ENCODE measurements around the gene STARD4.
A peak's percentile ranks its signal among the peaks of the same experiment; 100 is the strongest.

STARD4 gene

GRCh38 chr5:111530298-111530740, 18.0 kb upstream of the STARD4 start:
- TF ChIP-seq CTCF (IDR thresholded peaks at IDR 0.05; ENCODE audit: insufficient read depth, low read depth, low read length, missing control alignments), result no peak
- no peak overlapping the region for H3K4me3 ChIP-seq (ENCODE audit: low read length)
- DNase-seq (ENCODE audit: low read depth), result peak; percentile 46

- no peak overlapping the region for H3K4me3 ChIP-seq (ENCODE audit: low read length)
- TF ChIP-seq CTCF (IDR thresholded peaks at IDR 0.05; ENCODE audit: insufficient read depth, low read depth, low read length, missing control alignments), result no peak
- no peak for DNase-seq (ENCODE audit: low read depth)
These were observed 15.7 kb upstream of the STARD4 start for GRCh38 chr5:111528056-111528455.

- no peak overlapping the region for H3K4me3 ChIP-seq (ENCODE audit: low read length)
- DNase-seq (ENCODE audit: low read depth), result no peak
- TF ChIP-seq CTCF (IDR thresholded peaks at IDR 0.05; ENCODE audit: insufficient read depth, low read depth, low read length, missing control alignments), result no peak
These were observed 8.6 kb upstream of the STARD4 start for GRCh38 chr5:111520908-111521307.

- H3K4me3 ChIP-seq (ENCODE audit: low read length), result no peak overlapping the region
- no peak for TF ChIP-seq CTCF (IDR thresholded peaks at IDR 0.05; ENCODE audit: insufficient read depth, low read depth, low read length, missing control alignments)
- DNase-seq (ENCODE audit: low read depth), result no peak
These were observed 6.4 kb upstream of the STARD4 start for GRCh38 chr5:111518777-111519176.

- TF ChIP-seq CTCF (IDR thresholded peaks at IDR 0.05; ENCODE audit: insufficient read depth, low read depth, low read length, missing control alignments), result no peak
- no peak overlapping the region for H3K4me3 ChIP-seq (ENCODE audit: low read length)
- no peak for DNase-seq (ENCODE audit: low read depth)
These were observed 5.6 kb upstream of the STARD4 start for GRCh38 chr5:111517853-111518501.

GRCh38 chr5:111514087-111514486, 1.8 kb upstream of the STARD4 start:
- no peak overlapping the region for H3K4me3 ChIP-seq (ENCODE audit: low read length)
- DNase-seq (ENCODE audit: low read depth), result no peak
- no peak for TF ChIP-seq CTCF (IDR thresholded peaks at IDR 0.05; ENCODE audit: insufficient read depth, low read depth, low read length, missing control alignments)

- peak overlapping the region; percentile 77 for H3K4me3 ChIP-seq (ENCODE audit: low read length)
- no peak for TF ChIP-seq CTCF (IDR thresholded peaks at IDR 0.05; ENCODE audit: insufficient read depth, low read depth, low read length, missing control alignments)
- no peak for DNase-seq (ENCODE audit: low read depth)
These were observed 791 bp upstream of the STARD4 start for GRCh38 chr5:111513131-111513520.

All from epithelial cell of esophagus (primary cell).